HG03565 (cell line): ENCODE data around the gene RTL1.

Experiments
- ATAC-seq: cut with Tn5 transposase; IDR thresholded peaks from one replicate; pipeline ENCODE4 v1.9.1; 2021; ENCODE audit warnings: mild to moderate bottlenecking, moderate library complexity; ENCODE audit not compliant: unreplicated experiment

Gene RTL1

GRCh38 chr14:100867631-100868315, 35.7 kb downstream of the RTL1 start:
- ATAC-seq: no peak

GRCh38 chr14:100866666-100867630, 36.6 kb downstream of the RTL1 start:
- no peak for ATAC-seq

- ATAC-seq: no peak
Observed at GRCh38 chr14:100865682-100866591, 37.6 kb downstream of the RTL1 start.

GRCh38 chr14:100864960-100865681, 38.4 kb downstream of the RTL1 start:
- no peak for ATAC-seq

GRCh38 chr14:100864206-100864605, 39.3 kb downstream of the RTL1 start:
- ATAC-seq: no peak

GRCh38 chr14:100862793-100863192, 40.7 kb downstream of the RTL1 start:
- no peak for ATAC-seq

- no peak for ATAC-seq
Observed at GRCh38 chr14:100862277-100862676, 41.2 kb downstream of the RTL1 start.

- ATAC-seq: no peak
Observed at GRCh38 chr14:100861937-100862247, 41.6 kb downstream of the RTL1 start.

- ATAC-seq: no peak
Observed at GRCh38 chr14:100861188-100861936, 42.2 kb downstream of the RTL1 start.

GRCh38 chr14:100860556-100861187, 42.9 kb downstream of the RTL1 start:
- ATAC-seq: no peak

GRCh38 chr14:100859781-100860180, 43.7 kb downstream of the RTL1 start:
- no peak for ATAC-seq

- no peak for ATAC-seq
Observed at GRCh38 chr14:100858838-100859220, 44.7 kb downstream of the RTL1 start.

GRCh38 chr14:100857923-100858837, 45.3 kb downstream of the RTL1 start:
- no peak for ATAC-seq

GRCh38 chr14:100857233-100857922, 46.1 kb downstream of the RTL1 start:
- no peak for ATAC-seq

GRCh38 chr14:100856056-100856950, 47.2 kb downstream of the RTL1 start:
- ATAC-seq: no peak

GRCh38 chr14:100855256-100855930, 48.1 kb downstream of the RTL1 start:
- no peak for ATAC-seq
